H1 (cell line): ENCODE data around the gene DRAXIN. TPM values are rescaled to one million over a fixed set of nuclear protein-coding genes. Genes with fewer than 3 reads are reported as not detected.

Experiments
- BACH1 ChIP-seq: IDR thresholded peaks from 2 replicates; pipeline ENCODE4 v1.6.1; 2012; ENCODE audit warnings: low read length, improper control_type of control experiment
- MAFK ChIP-seq: IDR thresholded peaks from 2 replicates; pipeline ENCODE4 v1.6.1; 2012; ENCODE audit warnings: low read depth, mild to moderate bottlenecking, improper control_type of control experiment, low read length
- NANOG ChIP-seq: IDR thresholded peaks from 2 replicates; pipeline ENCODE4 v1.6.1; 2011; ENCODE audit warnings: low read length, low read depth, mild to moderate bottlenecking, inconsistent platforms; ENCODE audit not compliant: insufficient read depth, poor library complexity, severe bottlenecking
- SIN3A ChIP-seq, 2 experiments: IDR thresholded peaks in 1 of 2; conservative IDR thresholded peaks in 1 of 2; 2 replicates each; pipeline ENCODE4 v1.6.1; 2011 to 2012; ENCODE audit warnings: low read length in 2 of 2, improper control_type of control experiment in 1 of 2, low read depth in 1 of 2, mild to moderate bottlenecking in 1 of 2
- SIRT6 ChIP-seq: IDR thresholded peaks from one replicate; pipeline ENCODE4 v1.7.1; 2012; ENCODE audit warnings: low read length, inconsistent platforms
- TEAD4 ChIP-seq: IDR thresholded peaks from 2 replicates; pipeline ENCODE4 v1.6.1; 2012; ENCODE audit warnings: low read depth, low read length, inconsistent platforms, mixed read lengths
- polyA plus RNA-seq, 7 experiments: library from polyadenylated mRNA; depleted of rRNA in 3 of 7; stranded (reverse) in 5 of 7; unstranded in 2 of 7; fragments of >200 nt in 5 of 7; fragments of 200-250 nt in 2 of 7; gene quantifications; 1 replicate in 5 of 7; 2 replicates in 1 of 7; 4 replicates in 1 of 7; pipeline versions ENCODE4 v1.2.1 to v1.2.3, GENCODE V29; 2011 to 2013; ENCODE audit warnings: missing spikeins in 2 of 7, mixed read lengths in 2 of 7
- total RNA-seq: library from RNA; stranded (reverse); fragmentation: NEBNext Ultra II Directional; extraction: Animal tissue kit (Norgen Biotek cat#: 25700); gene quantifications from 2 replicates; pipeline ENCODE4 v1.2.1, GENCODE V29; 2021

The DRAXIN gene
- total and polyA plus RNA-seq, 2 of the 8 experiments (the other 6 are each of a cell fraction or from before 2014, with no cell fraction given), result 4.6 to 17.6 TPM

- peak in 1 of 2 experiments; percentile 39; a peak in 2 of 4 replicates for TF ChIP-seq SIN3A (conservative IDR thresholded peaks at IDR 0.05 in 1 of 2, IDR thresholded peaks at IDR 0.05 in 1 of 2; ENCODE audit: low read depth in 1 of 2, low read length in 2 of 2)
- TF ChIP-seq MAFK, result no peak
- peak; percentile 75 for TF ChIP-seq TEAD4
- no peak for TF ChIP-seq SIRT6
- TF ChIP-seq NANOG, result peak; percentile 95
- TF ChIP-seq BACH1, result no peak
- TF ChIP-seq, all 59 proteins: peak for 16
Observed at GRCh38 chr1:11682287-11682771, 9.2 kb upstream of the DRAXIN start (continued).
